ENCODE data around the gene RETREG2. TPM values are rescaled to one million over a fixed set of nuclear protein-coding genes. Genes with fewer than 3 reads are reported as not detected.

RETREG2 gene
- total RNA-seq, 1 experiment from 2014 or later, result 46.7 TPM

DNA sequence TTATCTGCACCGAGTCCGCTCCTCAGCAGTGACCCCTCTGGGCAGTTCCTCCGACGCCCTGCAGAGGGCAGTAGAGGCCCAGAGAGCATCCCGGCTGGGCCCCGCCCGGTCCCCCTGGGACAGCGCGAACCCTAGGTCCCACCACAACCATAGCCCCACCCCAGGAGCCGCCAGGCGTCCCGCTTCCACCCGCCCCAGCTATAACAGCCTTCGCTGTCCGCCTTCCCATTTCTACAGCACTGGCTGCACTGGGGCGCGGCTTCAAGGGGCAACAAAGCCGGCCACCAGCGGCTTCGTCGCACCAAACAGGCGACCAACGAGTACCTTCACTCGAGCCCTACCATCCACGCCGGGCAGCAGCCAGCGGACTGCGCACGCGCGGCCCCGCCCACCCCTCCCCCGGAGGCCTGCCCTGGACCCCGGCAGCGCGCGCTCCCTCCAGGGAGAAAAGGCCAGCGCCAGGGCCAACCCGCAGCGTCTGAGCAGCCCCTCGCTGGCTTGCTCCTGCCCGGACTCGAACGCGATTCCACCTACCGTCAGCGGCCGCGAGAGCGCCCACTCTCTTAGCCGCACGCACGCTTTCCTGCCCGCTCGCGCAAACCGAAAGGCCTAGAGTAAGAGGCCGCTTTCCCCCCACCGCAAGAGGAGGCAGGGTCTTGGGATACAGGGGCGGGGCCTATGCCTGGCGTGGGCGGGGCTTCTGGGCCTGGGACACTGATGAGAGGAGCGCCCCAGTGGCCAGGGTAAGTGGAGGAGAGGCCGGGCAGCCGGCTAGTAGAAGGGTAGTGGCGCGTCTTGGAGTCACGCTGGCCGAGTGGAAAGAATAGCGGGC lies 17.7 kb upstream of the RETREG2 start, which contains the start of gene NHEJ1:
NHEJ1 (minus strand) TSS at position 630 of the 832 bp plus-strand sequence. CDS start 2,453 bp downstream, outside the sequence.
- Histone ChIP-seq H3K23me2 (ENCODE audit: insufficient read length, low read depth, low read length, poor library complexity, severe bottlenecking) (peaks cover 5% of the 10 kb centered on the region), H3T11ph (ENCODE audit: low read length) (no peak within 1 kb of the TSS), H2BK12ac (ENCODE audit: insufficient read length, low read depth, low read length) (no peak within 1 kb of the TSS), H3K79me1 (ENCODE audit: insufficient read depth, low read depth, low read length, poor library complexity, severe bottlenecking) (no peaks in the 10 kb centered on the region), H3K9me3 (ENCODE audit: control insufficient read depth, low read depth, low read length) (no peaks in the 10 kb centered on the region), H3K9ac (ENCODE audit: extremely low read depth, insufficient read length, low read length) (peak within 1 kb of the TSS; percentile 74), H3K27me3 (ENCODE audit: insufficient read depth, low read length) (no peaks in the 10 kb centered on the region; the same call in 1 of the 2 replicates), H2BK5ac (ENCODE audit: insufficient read length, low read length) (no peak within 1 kb of the TSS), H4K91ac (ENCODE audit: insufficient read length, low read depth, low read length) (no peak within 1 kb of the TSS), H4K8ac (replicated peaks; ENCODE audit: insufficient read length, low read depth, low read length) (no peak within 1 kb of the TSS), H3K27ac (ENCODE audit: insufficient read length, low read depth, low read length) (no peak within 1 kb of the TSS), H2BK120ac (ENCODE audit: low read depth, low read length, poor library complexity, severe bottlenecking) (no peak within 1 kb of the TSS), H3K4ac (ENCODE audit: low read depth, low read length) (no peak within 1 kb of the TSS), H3K4me2 (ENCODE audit: insufficient read depth, insufficient read length, low read length) (peak within 1 kb of the TSS; percentile 86), H2BK15ac (ENCODE audit: low read depth, low read length) (no peak within 1 kb of the TSS), H3K18ac (ENCODE audit: insufficient read length, low read depth, low read length) (peak within 1 kb of the TSS; percentile 95), H3K14ac (ENCODE audit: insufficient read depth, low read length) (peak within 1 kb of the TSS; percentile 93; the same call in 1 of the 2 replicates), H3K56ac (ENCODE audit: insufficient read length, low read depth, low read length) (no peak within 1 kb of the TSS), H3K79me2 (ENCODE audit: insufficient read depth, low read length) (no peaks in the 10 kb centered on the region), H3K23ac (ENCODE audit: insufficient read length, low read depth, low read length) (no peak within 1 kb of the TSS), H4K20me1 (ENCODE audit: control insufficient read depth, insufficient read depth, insufficient read length) (no peaks in the 10 kb centered on the region), H2BK20ac (ENCODE audit: low read depth, low read length, poor library complexity, severe bottlenecking) (no peak within 1 kb of the TSS), H3K4me1 (ENCODE audit: insufficient read depth, low read length) (no peaks in the 10 kb centered on the region), H4K5ac (ENCODE audit: insufficient read length, low read depth, low read length) (no peak within 1 kb of the TSS), H2AFZ (ENCODE audit: low read length) (no peak within 1 kb of the TSS), H2AK5ac (ENCODE audit: insufficient read length, low read length) (no peak within 1 kb of the TSS)
- peaks cover 3 to 12% (median 8%) of the 10 kb centered on the region in 3 experiments; a peak in 6 of 7 replicates for H3K36me3 Mint-ChIP-seq (ENCODE audit: insufficient read depth in 1 of 3, low read depth in 3 of 3)
- peaks cover 18% of the 10 kb centered on the region for H3K27me3 Mint-ChIP-seq (ENCODE audit: low read depth)
- peak within 1 kb of the TSS in 2 of 3 experiments; percentile 91 to 97; a peak in 5 of 7 replicates for H3K27ac Mint-ChIP-seq
- no CpG with 5 or more reads among the region's 70 CpGs for WGBS (ENCODE audit: extremely low coverage, insufficient read length, low lambda C conversion rate)
- peak within 1 kb of the TSS; percentile 82 to 91 for H3K4me3 Mint-ChIP-seq
- no peaks in the 10 kb centered on the region for H3K9me3 Mint-ChIP-seq
- peak; percentile 97 for DNase-seq
- H3K4me1 Mint-ChIP-seq, result peaks cover 15 to 22% of the 10 kb centered on the region in 2 experiments
- TF ChIP-seq, protein P1, sequence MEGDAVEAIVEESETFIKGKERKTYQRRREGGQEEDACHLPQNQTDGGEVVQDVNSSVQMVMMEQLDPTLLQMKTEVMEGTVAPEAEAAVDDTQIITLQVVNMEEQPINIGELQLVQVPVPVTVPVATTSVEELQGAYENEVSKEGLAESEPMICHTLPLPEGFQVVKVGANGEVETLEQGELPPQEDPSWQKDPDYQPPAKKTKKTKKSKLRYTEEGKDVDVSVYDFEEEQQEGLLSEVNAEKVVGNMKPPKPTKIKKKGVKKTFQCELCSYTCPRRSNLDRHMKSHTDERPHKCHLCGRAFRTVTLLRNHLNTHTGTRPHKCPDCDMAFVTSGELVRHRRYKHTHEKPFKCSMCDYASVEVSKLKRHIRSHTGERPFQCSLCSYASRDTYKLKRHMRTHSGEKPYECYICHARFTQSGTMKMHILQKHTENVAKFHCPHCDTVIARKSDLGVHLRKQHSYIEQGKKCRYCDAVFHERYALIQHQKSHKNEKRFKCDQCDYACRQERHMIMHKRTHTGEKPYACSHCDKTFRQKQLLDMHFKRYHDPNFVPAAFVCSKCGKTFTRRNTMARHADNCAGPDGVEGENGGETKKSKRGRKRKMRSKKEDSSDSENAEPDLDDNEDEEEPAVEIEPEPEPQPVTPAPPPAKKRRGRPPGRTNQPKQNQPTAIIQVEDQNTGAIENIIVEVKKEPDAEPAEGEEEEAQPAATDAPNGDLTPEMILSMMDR (conservative IDR thresholded peaks at IDR 0.05), result peak; percentile 100
